C4-2B (cell line): ENCODE results near the gene C10orf90.

ENCODE experiments used
- ZFX ChIP-seq: fragments of 450-650 bp; IDR thresholded peaks from 2 replicates; pipeline ENCODE4 v1.6.1; 2017
- TF ChIP-seq, protein P1 (sequence below): fragments of 450-650 bp; conservative IDR thresholded peaks from 2 replicates; pipeline ENCODE4 v1.5.1; 2017; ENCODE audit warnings: mild to moderate bottlenecking

DNA sequence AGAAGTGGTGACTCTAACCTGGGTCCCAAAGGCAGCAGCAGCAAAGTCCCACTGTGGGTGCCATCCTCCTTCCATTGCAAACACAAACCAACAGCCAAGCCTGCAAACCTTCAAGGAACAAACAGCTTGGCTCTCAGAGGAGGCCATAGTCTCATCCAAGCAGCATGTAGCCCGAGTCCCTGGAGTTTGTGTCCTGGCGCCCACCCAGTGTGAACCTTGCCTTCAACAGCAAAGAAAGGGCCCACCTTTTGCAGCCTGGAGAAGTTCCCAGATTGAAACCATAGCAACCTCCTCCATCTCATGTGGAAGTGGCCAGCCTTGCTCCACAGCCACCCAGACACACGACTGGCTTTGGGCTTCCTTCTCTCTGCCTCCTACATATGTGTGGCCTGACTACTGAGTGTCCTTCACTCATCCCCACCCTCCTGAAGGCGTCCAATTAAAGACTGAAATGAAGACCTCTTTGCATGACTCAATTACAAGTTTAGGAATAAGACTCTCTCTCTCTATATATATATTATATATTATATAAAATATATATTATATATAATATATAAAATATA, 106.1 kb downstream of the C10orf90 start:
- TF ChIP-seq, protein P1, sequence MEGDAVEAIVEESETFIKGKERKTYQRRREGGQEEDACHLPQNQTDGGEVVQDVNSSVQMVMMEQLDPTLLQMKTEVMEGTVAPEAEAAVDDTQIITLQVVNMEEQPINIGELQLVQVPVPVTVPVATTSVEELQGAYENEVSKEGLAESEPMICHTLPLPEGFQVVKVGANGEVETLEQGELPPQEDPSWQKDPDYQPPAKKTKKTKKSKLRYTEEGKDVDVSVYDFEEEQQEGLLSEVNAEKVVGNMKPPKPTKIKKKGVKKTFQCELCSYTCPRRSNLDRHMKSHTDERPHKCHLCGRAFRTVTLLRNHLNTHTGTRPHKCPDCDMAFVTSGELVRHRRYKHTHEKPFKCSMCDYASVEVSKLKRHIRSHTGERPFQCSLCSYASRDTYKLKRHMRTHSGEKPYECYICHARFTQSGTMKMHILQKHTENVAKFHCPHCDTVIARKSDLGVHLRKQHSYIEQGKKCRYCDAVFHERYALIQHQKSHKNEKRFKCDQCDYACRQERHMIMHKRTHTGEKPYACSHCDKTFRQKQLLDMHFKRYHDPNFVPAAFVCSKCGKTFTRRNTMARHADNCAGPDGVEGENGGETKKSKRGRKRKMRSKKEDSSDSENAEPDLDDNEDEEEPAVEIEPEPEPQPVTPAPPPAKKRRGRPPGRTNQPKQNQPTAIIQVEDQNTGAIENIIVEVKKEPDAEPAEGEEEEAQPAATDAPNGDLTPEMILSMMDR = no peak
- TF ChIP-seq ZFX = no peak
